Upper lobe of left lung (tissue), 6 donors: ENCODE data around the gene ITPA. TPM values are rescaled to one million over a fixed set of nuclear protein-coding genes. Genes with fewer than 3 reads are reported as not detected.

ENCODE experiments used
- ATAC-seq, 2 donors: fragments of 200-7000 bp; cut with Tn5 transposase; one replicate each; pipeline ENCODE4 v1.9.1; 2022; ENCODE audit warnings: mild to moderate bottlenecking in 2 of 2, moderate library complexity in 2 of 2; ENCODE audit not compliant: low FRiP score in 2 of 2
- DNase-seq, 2 donors: peaks; one replicate each; pipeline ENCODE4 v3.0.0-alpha.2; 2019 to 2020
- H3K27ac ChIP-seq, 4 donors: fragments of 200-600 bp; sonication (generic); one replicate each; pipeline ENCODE4 v1.5.1; 2016 to 2019
- H3K27me3 ChIP-seq, 4 donors: fragments of 200-600 bp; sonication (generic); one replicate each; pipeline ENCODE4 v1.5.1; 2017 to 2019
- H3K36me3 ChIP-seq, 4 donors: fragments of 200-600 bp; sonication (generic); one replicate each; pipeline ENCODE4 v1.5.1; 2016 to 2019
- H3K4me1 ChIP-seq, 4 donors: fragments of 200-600 bp; sonication (generic); one replicate each; pipeline ENCODE4 v1.5.1; 2018 to 2019
- H3K4me3 ChIP-seq, 4 donors: fragments of 200-600 bp; sonication (generic); one replicate each; pipeline ENCODE4 v1.5.1; 2017 to 2019; ENCODE audit warnings: mild to moderate bottlenecking in 2 of 4, moderate library complexity in 1 of 4
- H3K9me3 ChIP-seq, 4 donors: fragments of 200-600 bp; sonication (generic); one replicate each; pipeline ENCODE4 v1.5.1; 2018 to 2019
- EP300 ChIP-seq, 4 donors: sonication (generic); formaldehyde crosslinking; IDR thresholded peaks; one replicate each; pipeline ENCODE4 v1.5.1; 2017; ENCODE audit warnings: antibody characterized with exemption in 4 of 4, control low read depth in 2 of 4
- POLR2A ChIP-seq, 4 donors: fragments of 450-650 bp; IDR thresholded peaks; one replicate each; pipeline ENCODE4 v1.5.1; 2016 to 2017; ENCODE audit warnings: antibody characterized with exemption in 4 of 4, mild to moderate bottlenecking in 2 of 4
- POLR2AphosphoS5 ChIP-seq, 2 donors: sonication (generic); formaldehyde crosslinking; IDR thresholded peaks; one replicate each; pipeline ENCODE4 v1.5.1; 2017; ENCODE audit warnings: antibody characterized with exemption in 2 of 2
- WGBS, 2 donors: methylation state at CpG; one replicate each; pipeline ENCODE4 v1.1.5; 2017 to 2018; 5-methylcytosine and 5-hydroxymethylcytosine counted together
- total RNA-seq, 6 donors: library from RNA; depleted of rRNA in 4 of 6; stranded (reverse); fragments of >200 nt in 4 of 6; gene quantifications; one replicate each; pipeline versions ENCODE4 v1.1.0 to v1.2.1, GENCODE V29; 2016 to 2021
- TF ChIP-seq, protein P1 (sequence below), 6 experiments: fragments of 450-650 bp in 4 of 6; fragments of 200-600 bp in 2 of 6; sonication (generic) in 2 of 6; IDR thresholded peaks; one replicate each; pipeline ENCODE4 v1.5.1; 2016 to 2019; ENCODE audit warnings: antibody characterized with exemption in 6 of 6
- donor health status: DM: no; HTN: no; CAD: no; lungs with moderate emphysema.
- donor health status: DM: no; HTN: yes; CAD: no; lungs with severe emphysema.

Gene ITPA
- total RNA-seq, 6 donors from 2014 or later = 31.5 to 58.5 (median 43.3) TPM

DNA sequence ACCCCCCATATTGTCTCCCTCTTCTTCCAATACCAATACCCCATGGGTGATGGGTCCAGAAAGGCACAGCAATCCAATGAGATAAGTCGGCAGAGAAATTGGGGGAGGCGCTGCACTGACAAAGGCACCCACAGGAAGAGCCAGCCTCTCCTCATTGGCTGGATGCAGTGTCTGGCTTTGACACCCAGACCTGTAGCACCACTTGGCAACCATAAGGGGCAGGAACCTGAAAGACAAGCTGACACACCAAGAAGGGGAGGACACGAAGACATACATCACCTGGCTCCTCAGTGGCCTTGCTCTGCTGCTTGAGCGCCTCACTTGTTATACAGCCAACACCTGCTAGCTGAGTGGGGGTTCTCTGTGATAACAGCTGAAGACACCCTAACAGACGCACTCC, 49.1 kb downstream of the ITPA start:
- Histone ChIP-seq H3K4me3 (no peak overlapping the region), H3K4me1 (no peaks in the 10 kb centered on the region), H3K9me3 (no peaks in the 10 kb centered on the region), H3K27me3 (no peaks in the 10 kb centered on the region), H3K36me3 (peaks cover 6 to 87% (median 59%) of the 10 kb centered on the region in 4 donors), H3K27ac (no peak overlapping the region)
- 92 to 94% methylated on average over 5 of the region's 5 CpGs for WGBS, 2 donors
- ATAC-seq (no peak), DNase-seq (no peak)
- TF ChIP-seq POLR2AphosphoS5 (IDR thresholded peaks at IDR 0.05) = no peak
- TF ChIP-seq POLR2A (IDR thresholded peaks at IDR 0.05) = no peak
- TF ChIP-seq, protein P1, sequence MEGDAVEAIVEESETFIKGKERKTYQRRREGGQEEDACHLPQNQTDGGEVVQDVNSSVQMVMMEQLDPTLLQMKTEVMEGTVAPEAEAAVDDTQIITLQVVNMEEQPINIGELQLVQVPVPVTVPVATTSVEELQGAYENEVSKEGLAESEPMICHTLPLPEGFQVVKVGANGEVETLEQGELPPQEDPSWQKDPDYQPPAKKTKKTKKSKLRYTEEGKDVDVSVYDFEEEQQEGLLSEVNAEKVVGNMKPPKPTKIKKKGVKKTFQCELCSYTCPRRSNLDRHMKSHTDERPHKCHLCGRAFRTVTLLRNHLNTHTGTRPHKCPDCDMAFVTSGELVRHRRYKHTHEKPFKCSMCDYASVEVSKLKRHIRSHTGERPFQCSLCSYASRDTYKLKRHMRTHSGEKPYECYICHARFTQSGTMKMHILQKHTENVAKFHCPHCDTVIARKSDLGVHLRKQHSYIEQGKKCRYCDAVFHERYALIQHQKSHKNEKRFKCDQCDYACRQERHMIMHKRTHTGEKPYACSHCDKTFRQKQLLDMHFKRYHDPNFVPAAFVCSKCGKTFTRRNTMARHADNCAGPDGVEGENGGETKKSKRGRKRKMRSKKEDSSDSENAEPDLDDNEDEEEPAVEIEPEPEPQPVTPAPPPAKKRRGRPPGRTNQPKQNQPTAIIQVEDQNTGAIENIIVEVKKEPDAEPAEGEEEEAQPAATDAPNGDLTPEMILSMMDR (IDR thresholded peaks at IDR 0.05) = no peak
- TF ChIP-seq EP300 (IDR thresholded peaks at IDR 0.05) = no peak

DNA sequence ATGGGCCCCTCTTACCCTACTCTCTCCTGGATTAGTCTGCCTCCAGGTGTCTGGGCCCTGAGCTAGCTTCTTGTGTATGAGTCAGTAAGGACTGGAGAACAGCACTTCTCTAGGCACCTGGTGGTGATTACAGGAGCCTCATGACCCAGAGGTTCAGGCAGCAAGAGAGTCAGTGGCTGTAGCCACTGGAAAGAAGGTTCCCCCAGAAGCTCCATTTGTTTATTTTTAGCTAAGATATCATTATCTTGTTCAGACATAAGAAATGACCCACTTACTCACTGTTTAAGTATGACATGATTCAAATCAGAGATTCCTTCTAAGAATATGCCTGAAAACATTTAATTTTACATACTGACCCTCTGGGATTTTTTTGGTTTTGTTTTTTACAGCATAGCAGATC, 53.3 kb downstream of the ITPA start:
- no peak for ATAC-seq

GRCh38 chr20:3270051-3270450, 60.8 kb downstream of the ITPA start:
- Histone ChIP-seq H3K4me1 (no peaks in the 10 kb centered on the region), H3K36me3 (peaks cover 4 to 64% (median 36%) of the 10 kb centered on the region in 4 donors), H3K27ac (no peak overlapping the region), H3K27me3 (no peaks in the 10 kb centered on the region), H3K4me3 (no peak overlapping the region), H3K9me3 (no peaks in the 10 kb centered on the region)
- no peak for ATAC-seq
- TF ChIP-seq, protein P1 (IDR thresholded peaks at IDR 0.05) = no peak
- no peak for TF ChIP-seq POLR2AphosphoS5 (IDR thresholded peaks at IDR 0.05)
- TF ChIP-seq EP300 (IDR thresholded peaks at IDR 0.05) = no peak
- no peak for TF ChIP-seq POLR2A (IDR thresholded peaks at IDR 0.05)
- DNase-seq = no peak
- 93 to 100% methylated on average over 4 of the region's 4 CpGs for WGBS, 2 donors

More for the DNA sequence above, 53.3 kb downstream of the ITPA start:
- peaks cover 6 to 79% (median 51%) of the 10 kb centered on the region in 4 donors for H3K36me3 ChIP-seq
- H3K9me3 ChIP-seq = no peaks in the 10 kb centered on the region
- H3K27ac ChIP-seq = no peak overlapping the region
- H3K27me3 ChIP-seq = no peaks in the 10 kb centered on the region
- no peaks in the 10 kb centered on the region for H3K4me1 ChIP-seq
- no peak for TF ChIP-seq EP300 (IDR thresholded peaks at IDR 0.05)
- no peak for TF ChIP-seq POLR2A (IDR thresholded peaks at IDR 0.05)
- no peak for TF ChIP-seq POLR2AphosphoS5 (IDR thresholded peaks at IDR 0.05)
- TF ChIP-seq, protein P1 (IDR thresholded peaks at IDR 0.05) = no peak
- no peak for DNase-seq
- H3K4me3 ChIP-seq = no peak overlapping the region

DNA sequence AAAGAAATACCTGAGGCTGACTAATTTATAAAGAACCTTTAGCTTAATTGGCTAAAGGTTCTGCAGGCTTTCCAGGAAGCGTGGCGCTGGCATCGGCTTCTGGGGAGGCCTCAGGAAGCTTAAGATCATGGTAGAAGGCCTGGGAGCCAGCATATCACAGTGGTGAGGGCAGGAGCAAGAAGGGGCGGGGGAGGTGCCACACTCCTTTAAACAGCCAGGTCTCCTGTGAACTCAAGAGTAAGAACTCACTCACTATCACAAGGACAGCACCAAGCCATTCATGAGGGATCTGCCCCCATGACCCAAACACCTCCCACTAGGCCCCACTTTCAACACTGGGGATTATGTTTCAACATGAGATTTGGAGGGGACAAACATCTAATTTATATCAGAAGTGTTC, 64.1 kb downstream of the ITPA start:
- H3K27me3 ChIP-seq = no peaks in the 10 kb centered on the region
- WGBS, 2 donors = 85 to 89% methylated on average over 3 to 4 of the region's 4 CpGs
- H3K9me3 ChIP-seq = no peaks in the 10 kb centered on the region
- ATAC-seq (no peak), DNase-seq (no peak)
- no peak overlapping the region for H3K4me3 ChIP-seq
- peaks cover 12 to 77% (median 42%) of the 10 kb centered on the region in 4 donors for H3K36me3 ChIP-seq
- TF ChIP-seq POLR2AphosphoS5 (IDR thresholded peaks at IDR 0.05) (no peak), POLR2A (IDR thresholded peaks at IDR 0.05) (no peak), EP300 (IDR thresholded peaks at IDR 0.05) (no peak)
- TF ChIP-seq, protein P1 (IDR thresholded peaks at IDR 0.05) = no peak
- no peak overlapping the region for H3K27ac ChIP-seq
- H3K4me1 ChIP-seq = no peaks in the 10 kb centered on the region

Other genes starting within 250 kb of the ITPA start
- gene GNRH2, start 165.9 kb upstream of the ITPA start, total RNA-seq = 1 to 10 TPM in 1 of 6 donors, not detected in 5; 1.1 TPM
- 10 to 100 TPM; 36.7 to 65.5 (median 51.4) TPM for gene MRPS26, start 163.4 kb upstream of the ITPA start, total RNA-seq
- gene OXT, start 137.9 kb upstream of the ITPA start, total RNA-seq = 1 to 10 TPM in 1 of 6 donors, not detected in 5; 2.7 TPM
- gene AVP, start 124.8 kb upstream of the ITPA start, total RNA-seq = not detected
- gene FASTKD5, start 49.6 kb upstream of the ITPA start, total RNA-seq = 10 to 100 TPM; 10.1 to 24.3 (median 16.5) TPM
- gene UBOX5, start 49.6 kb upstream of the ITPA start, total RNA-seq = 10 to 100 TPM in 1 of 6 donors, 1 to 10 TPM in 5; 5.3 to 10.5 (median 7.3) TPM
- 10 to 100 TPM; 19.1 to 52.2 (median 31.1) TPM for gene LZTS3, start 35.9 kb upstream of the ITPA start, total RNA-seq
- gene DDRGK1, start 4.8 kb upstream of the ITPA start, total RNA-seq = 100 to 1,000 TPM in 5 of 6 donors, 10 to 100 TPM in 1; 90.2 to 192 (median 110) TPM
- gene SLC4A11, start 29.7 kb downstream of the ITPA start, total RNA-seq = 10 to 100 TPM in 1 of 6 donors, 1 to 10 TPM in 5; 2.6 to 14.9 (median 5.2) TPM
- 10 to 100 TPM; 17.6 to 45.1 (median 23.7) TPM for gene DNAAF9, start 198.2 kb downstream of the ITPA start, total RNA-seq